K562 (cell line): ENCODE results near the gene AP4S1. TPM values are rescaled to one million over a fixed set of nuclear protein-coding genes. Genes with fewer than 3 reads are reported as not detected.
A peak's percentile ranks its signal among the peaks of the same experiment; 100 is the strongest.

Experiments used
- CBX2 ChIP-seq: fragments of 200-600 bp; sonication (generic); IDR thresholded peaks from one replicate; pipeline ENCODE4 v1.6.1; 2012; ENCODE audit warnings: mild to moderate bottlenecking, low read length, inconsistent platforms; ENCODE audit not compliant: insufficient read depth, poor library complexity, severe bottlenecking
- EHMT2 ChIP-seq: fragments of 450-650 bp; IDR thresholded peaks from 2 replicates; pipeline ENCODE4 v1.6.1; 2018; ENCODE audit warnings: antibody characterized with exemption
- FIP1L1 ChIP-seq: fragments of 200-400 bp; formaldehyde crosslinking; IDR thresholded peaks from 2 replicates; pipeline ENCODE4 v1.6.1; 2018; ENCODE audit warnings: mild to moderate bottlenecking, low read depth, low read length; ENCODE audit not compliant: poor library complexity, severe bottlenecking
- HBP1 ChIP-seq: fragments of 450-650 bp; formaldehyde crosslinking; IDR thresholded peaks from 2 replicates; pipeline ENCODE4 v1.4.0; 2022; ENCODE audit warnings: missing genetic modification characterization
- MAZ ChIP-seq, 2 experiments: fragments of 450-650 bp in 1 of 2; sonication (generic) in 1 of 2; formaldehyde crosslinking; IDR thresholded peaks in 1 of 2; conservative IDR thresholded peaks in 1 of 2; 2 replicates each; pipeline versions ENCODE4 v1.4.0 to v1.5.0; 2020; ENCODE audit warnings: mild to moderate bottlenecking in 1 of 2, missing genetic modification reagents in 1 of 2
- PHB ChIP-seq: fragments of 250-450 bp; sonication (Bioruptor Pico); IDR thresholded peaks from 2 replicates; pipeline ENCODE4 v1.5.0; 2021
- POLR2B ChIP-seq: fragments of 450-650 bp; IDR thresholded peaks from 2 replicates; pipeline ENCODE4 v1.6.1; 2018; ENCODE audit warnings: low read depth; ENCODE audit not compliant: partially characterized antibody
- PRPF4 ChIP-seq: fragments of 200-400 bp; formaldehyde crosslinking; IDR thresholded peaks from one replicate; pipeline ENCODE4 v1.6.1; 2017; ENCODE audit warnings: low read length, low read depth, mild to moderate bottlenecking; ENCODE audit not compliant: insufficient read depth, poor library complexity, severe bottlenecking
- TFAM ChIP-seq: fragments of 250-450 bp; sonication (Bioruptor Pico); conservative IDR thresholded peaks from 2 replicates; pipeline ENCODE4 v1.5.0; 2021; ENCODE audit warnings: mild to moderate bottlenecking, moderate library complexity
- ZNF274 ChIP-seq: IDR thresholded peaks from 2 replicates; pipeline ENCODE4 v1.6.1; 2011; ENCODE audit warnings: low read depth, mild to moderate bottlenecking, low read length, moderate library complexity, borderline replicate concordance
- ZNF586 ChIP-seq: fragments of 450-650 bp; formaldehyde crosslinking; conservative IDR thresholded peaks from 2 replicates; pipeline ENCODE4 v1.4.0; 2020; ENCODE audit warnings: mild to moderate bottlenecking, moderate library complexity
- polyA plus RNA-seq, 8 experiments: library from polyadenylated mRNA; depleted of rRNA in 4 of 8; stranded (reverse) in 5 of 8; unstranded in 3 of 8; fragments of >200 nt; fragmentation: Nextera tagmentation in 2 of 8; fragmentation: Illumina TruSeq in 1 of 8; extraction: Ambion mirVana in 2 of 8; extraction: Trizol in 1 of 8; gene quantifications; 2 replicates each; pipeline versions ENCODE4 v1.2.1 to v1.2.3, GENCODE V29; 2011 to 2014; ENCODE audit warnings: inconsistent platforms in 1 of 8, missing spikeins in 1 of 8
- total RNA-seq, 7 experiments: library from RNA; depleted of rRNA in 6 of 7; stranded (reverse); fragments of >200 nt in 6 of 7; fragmentation: Illumina TruSeq in 2 of 7; extraction: Trizol in 2 of 7; gene quantifications; 2 replicates each; pipeline versions ENCODE4 v1.2.1 to v1.2.3, GENCODE V29; 2011 to 2021; ENCODE audit warnings: low replicate concordance in 1 of 7
- TF ChIP-seq, protein P1 (sequence below): fragments of 450-650 bp; IDR thresholded peaks from 2 replicates; pipeline ENCODE4 v1.6.1; 2016; ENCODE audit warnings: mild to moderate bottlenecking, moderate library complexity

AP4S1 gene
- total and polyA plus RNA-seq, 9 of the 15 experiments (the other 6 are each of a cell fraction or from before 2014, with no cell fraction given): 3.7 to 7.8 (median 5.9) TPM

DNA sequence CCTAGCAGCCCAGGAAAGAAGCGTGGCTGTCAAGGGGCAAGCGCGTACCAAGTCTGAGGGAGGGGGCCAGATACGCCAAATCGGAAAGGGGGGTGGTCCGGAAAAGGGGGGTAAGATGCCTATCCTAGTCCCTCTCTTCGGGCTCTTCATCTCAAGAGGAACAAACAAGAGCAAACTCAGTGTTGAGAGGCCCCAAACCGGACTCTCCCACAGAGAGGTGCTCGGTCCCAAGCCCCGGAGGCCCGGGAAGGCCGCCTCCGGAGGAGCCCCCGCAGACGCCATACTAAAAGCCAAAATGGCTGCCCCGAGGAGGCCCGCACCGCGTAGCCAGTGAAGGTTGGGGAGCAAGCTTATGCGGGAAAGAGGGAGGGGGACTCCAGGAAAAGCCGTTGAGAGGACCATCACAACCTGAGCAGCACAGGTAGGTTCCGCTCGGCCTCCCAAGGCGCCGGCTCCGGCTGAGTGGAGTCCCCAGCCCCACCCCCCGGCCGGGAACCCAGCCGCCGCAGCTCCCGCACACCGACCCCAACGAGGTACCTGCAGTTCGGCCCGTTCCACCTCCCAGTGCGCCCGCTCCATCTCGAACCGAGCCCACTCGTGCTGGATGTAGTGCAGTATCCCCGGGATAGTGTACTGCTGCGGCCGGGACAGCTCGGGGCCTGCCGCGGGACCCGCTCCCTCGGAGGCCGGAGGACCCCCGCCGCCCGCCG lies at the start of gene AP4S1 (continued):
- no peak for TF ChIP-seq HBP1 (CRISPR knock-in tag)
- no peak for TF ChIP-seq EHMT2
- no peak for TF ChIP-seq ZNF274
- TF ChIP-seq MAZ (CRISPR knock-in tag; conservative IDR thresholded peaks at IDR 0.05 in 1 of 2, IDR thresholded peaks at IDR 0.05 in 1 of 2): peak in 1 of 2 experiments; percentile 63; a peak in 2 of 4 replicates
- TF ChIP-seq POLR2B: no peak
- TF ChIP-seq ZNF586 (CRISPR knock-in tag): no peak
- TF ChIP-seq FIP1L1: no peak
- TF ChIP-seq PHB (CRISPR knock-in tag): no peak
- no peak for TF ChIP-seq TFAM (CRISPR knock-in tag)
- TF ChIP-seq, protein P1, sequence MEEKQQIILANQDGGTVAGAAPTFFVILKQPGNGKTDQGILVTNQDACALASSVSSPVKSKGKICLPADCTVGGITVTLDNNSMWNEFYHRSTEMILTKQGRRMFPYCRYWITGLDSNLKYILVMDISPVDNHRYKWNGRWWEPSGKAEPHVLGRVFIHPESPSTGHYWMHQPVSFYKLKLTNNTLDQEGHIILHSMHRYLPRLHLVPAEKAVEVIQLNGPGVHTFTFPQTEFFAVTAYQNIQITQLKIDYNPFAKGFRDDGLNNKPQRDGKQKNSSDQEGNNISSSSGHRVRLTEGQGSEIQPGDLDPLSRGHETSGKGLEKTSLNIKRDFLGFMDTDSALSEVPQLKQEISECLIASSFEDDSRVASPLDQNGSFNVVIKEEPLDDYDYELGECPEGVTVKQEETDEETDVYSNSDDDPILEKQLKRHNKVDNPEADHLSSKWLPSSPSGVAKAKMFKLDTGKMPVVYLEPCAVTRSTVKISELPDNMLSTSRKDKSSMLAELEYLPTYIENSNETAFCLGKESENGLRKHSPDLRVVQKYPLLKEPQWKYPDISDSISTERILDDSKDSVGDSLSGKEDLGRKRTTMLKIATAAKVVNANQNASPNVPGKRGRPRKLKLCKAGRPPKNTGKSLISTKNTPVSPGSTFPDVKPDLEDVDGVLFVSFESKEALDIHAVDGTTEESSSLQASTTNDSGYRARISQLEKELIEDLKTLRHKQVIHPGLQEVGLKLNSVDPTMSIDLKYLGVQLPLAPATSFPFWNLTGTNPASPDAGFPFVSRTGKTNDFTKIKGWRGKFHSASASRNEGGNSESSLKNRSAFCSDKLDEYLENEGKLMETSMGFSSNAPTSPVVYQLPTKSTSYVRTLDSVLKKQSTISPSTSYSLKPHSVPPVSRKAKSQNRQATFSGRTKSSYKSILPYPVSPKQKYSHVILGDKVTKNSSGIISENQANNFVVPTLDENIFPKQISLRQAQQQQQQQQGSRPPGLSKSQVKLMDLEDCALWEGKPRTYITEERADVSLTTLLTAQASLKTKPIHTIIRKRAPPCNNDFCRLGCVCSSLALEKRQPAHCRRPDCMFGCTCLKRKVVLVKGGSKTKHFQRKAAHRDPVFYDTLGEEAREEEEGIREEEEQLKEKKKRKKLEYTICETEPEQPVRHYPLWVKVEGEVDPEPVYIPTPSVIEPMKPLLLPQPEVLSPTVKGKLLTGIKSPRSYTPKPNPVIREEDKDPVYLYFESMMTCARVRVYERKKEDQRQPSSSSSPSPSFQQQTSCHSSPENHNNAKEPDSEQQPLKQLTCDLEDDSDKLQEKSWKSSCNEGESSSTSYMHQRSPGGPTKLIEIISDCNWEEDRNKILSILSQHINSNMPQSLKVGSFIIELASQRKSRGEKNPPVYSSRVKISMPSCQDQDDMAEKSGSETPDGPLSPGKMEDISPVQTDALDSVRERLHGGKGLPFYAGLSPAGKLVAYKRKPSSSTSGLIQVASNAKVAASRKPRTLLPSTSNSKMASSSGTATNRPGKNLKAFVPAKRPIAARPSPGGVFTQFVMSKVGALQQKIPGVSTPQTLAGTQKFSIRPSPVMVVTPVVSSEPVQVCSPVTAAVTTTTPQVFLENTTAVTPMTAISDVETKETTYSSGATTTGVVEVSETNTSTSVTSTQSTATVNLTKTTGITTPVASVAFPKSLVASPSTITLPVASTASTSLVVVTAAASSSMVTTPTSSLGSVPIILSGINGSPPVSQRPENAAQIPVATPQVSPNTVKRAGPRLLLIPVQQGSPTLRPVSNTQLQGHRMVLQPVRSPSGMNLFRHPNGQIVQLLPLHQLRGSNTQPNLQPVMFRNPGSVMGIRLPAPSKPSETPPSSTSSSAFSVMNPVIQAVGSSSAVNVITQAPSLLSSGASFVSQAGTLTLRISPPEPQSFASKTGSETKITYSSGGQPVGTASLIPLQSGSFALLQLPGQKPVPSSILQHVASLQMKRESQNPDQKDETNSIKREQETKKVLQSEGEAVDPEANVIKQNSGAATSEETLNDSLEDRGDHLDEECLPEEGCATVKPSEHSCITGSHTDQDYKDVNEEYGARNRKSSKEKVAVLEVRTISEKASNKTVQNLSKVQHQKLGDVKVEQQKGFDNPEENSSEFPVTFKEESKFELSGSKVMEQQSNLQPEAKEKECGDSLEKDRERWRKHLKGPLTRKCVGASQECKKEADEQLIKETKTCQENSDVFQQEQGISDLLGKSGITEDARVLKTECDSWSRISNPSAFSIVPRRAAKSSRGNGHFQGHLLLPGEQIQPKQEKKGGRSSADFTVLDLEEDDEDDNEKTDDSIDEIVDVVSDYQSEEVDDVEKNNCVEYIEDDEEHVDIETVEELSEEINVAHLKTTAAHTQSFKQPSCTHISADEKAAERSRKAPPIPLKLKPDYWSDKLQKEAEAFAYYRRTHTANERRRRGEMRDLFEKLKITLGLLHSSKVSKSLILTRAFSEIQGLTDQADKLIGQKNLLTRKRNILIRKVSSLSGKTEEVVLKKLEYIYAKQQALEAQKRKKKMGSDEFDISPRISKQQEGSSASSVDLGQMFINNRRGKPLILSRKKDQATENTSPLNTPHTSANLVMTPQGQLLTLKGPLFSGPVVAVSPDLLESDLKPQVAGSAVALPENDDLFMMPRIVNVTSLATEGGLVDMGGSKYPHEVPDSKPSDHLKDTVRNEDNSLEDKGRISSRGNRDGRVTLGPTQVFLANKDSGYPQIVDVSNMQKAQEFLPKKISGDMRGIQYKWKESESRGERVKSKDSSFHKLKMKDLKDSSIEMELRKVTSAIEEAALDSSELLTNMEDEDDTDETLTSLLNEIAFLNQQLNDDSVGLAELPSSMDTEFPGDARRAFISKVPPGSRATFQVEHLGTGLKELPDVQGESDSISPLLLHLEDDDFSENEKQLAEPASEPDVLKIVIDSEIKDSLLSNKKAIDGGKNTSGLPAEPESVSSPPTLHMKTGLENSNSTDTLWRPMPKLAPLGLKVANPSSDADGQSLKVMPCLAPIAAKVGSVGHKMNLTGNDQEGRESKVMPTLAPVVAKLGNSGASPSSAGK: no peak
- TF ChIP-seq CBX2: no peak
- peak; percentile 15 for TF ChIP-seq PRPF4
